Esophagus muscularis mucosa (tissue), 3 donors: ENCODE results near the gene RIOK2.

ENCODE experiments used
- CTCF ChIP-seq, 3 experiments: fragments of 200-600 bp in 2 of 3; fragments of 450-650 bp in 1 of 3; sonication (generic) in 2 of 3; IDR thresholded peaks; one replicate each; pipeline ENCODE4 v1.5.1; 2017 to 2019; ENCODE audit warnings: antibody characterized with exemption in 3 of 3, mild to moderate bottlenecking in 2 of 3, moderate library complexity in 1 of 3
- POLR2AphosphoS5 ChIP-seq, 2 donors: sonication (generic); formaldehyde crosslinking; IDR thresholded peaks; one replicate each; pipeline ENCODE4 v1.6.1; 2017; ENCODE audit warnings: antibody characterized with exemption in 2 of 2

GRCh38 chr5:97229196-97229595 is 46.1 kb upstream of the RIOK2 start:
- TF ChIP-seq CTCF (IDR thresholded peaks at IDR 0.05) (no peak), POLR2AphosphoS5 (IDR thresholded peaks at IDR 0.05) (no peak)
